ENCODE data around the gene GPR84. TPM values are rescaled to one million over a fixed set of nuclear protein-coding genes. Genes with fewer than 3 reads are reported as not detected.
"Not testable (repeated sequence)": the region's sequence is repeated elsewhere in the genome, so short reads cannot be mapped to it uniquely, and the experiment has no call there.

Gene GPR84
- total RNA-seq, 1 experiment from 2014 or later, result not detected

DNA sequence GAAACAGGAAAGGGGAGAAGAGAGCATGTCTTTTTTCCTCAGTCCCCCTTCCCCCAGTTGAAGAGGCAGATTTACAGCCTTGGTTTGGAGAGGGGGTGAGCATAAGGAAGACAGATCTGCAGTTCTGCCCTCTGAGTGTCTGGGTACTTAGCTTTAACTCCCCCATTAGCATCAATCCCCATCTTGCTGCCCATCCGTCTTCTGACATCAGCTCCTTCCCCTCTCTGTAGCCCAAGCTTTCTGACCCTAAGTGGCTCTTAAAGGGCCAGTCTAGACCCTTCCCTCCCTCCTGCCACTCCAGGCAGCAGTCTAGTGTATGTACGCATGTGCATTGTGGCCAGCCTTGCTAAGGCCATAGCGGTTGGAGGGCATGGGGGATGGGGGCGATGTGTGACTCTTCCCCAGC, 7.3 kb downstream of the GPR84 start:
- no peak for DNase-seq (ENCODE audit: low read depth)

DNA sequence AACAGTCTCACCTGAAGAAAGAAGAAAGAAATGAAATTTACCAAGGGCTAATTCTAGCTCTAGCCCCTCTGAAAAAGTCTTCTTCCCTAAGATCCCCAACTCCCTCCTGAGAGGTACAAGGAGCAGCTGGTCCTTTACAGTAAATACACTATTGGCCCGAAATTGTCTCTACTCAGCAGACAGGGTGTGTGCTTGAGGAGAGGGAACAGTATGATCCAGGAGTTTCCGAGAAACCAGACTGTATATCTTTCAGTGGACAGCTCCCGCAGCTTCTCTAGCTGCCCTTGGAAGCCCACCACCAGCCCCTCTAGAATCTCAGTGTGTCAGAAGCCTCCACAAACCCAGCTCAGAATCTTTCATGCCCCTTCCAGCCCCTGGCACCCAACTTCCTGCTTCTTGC, 8.1 kb downstream of the GPR84 start:
- DNase-seq (ENCODE audit: low read depth), result no peak

DNA sequence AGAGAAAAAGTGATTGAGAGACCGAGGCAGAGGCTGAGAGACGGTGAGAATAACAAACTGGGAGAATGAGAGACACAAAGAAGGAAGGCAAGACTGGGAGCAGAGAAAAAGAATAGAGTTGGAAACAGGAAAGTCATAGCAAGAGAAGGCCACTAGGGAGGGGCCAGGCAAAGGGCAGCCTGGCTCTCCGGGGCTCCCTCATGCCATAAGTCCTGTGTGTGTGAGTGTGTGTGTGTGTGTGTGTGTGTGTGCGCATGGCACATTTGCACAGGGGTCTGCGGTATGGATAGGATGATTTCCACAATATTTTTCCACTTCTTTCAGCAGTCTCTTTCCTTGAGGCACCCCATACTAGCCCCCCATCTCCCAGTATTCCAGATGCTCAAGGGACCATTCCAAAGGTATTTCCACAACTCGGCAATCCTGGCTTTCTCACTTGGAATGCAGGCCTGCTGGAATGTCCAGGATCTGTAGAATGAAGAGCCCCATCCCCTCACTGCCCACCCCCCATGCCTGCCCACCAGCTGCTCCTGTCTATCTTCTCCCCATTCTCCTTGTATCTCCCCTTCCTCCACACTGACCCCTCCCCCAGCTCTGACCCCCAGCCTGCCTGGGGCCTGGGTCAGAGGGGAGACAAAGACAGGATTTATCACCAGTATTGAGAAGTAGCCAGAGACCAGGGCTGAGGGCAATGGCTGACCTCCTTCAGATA, 9.0 kb downstream of the GPR84 start:
- no peak for DNase-seq (ENCODE audit: low read depth)

DNA sequence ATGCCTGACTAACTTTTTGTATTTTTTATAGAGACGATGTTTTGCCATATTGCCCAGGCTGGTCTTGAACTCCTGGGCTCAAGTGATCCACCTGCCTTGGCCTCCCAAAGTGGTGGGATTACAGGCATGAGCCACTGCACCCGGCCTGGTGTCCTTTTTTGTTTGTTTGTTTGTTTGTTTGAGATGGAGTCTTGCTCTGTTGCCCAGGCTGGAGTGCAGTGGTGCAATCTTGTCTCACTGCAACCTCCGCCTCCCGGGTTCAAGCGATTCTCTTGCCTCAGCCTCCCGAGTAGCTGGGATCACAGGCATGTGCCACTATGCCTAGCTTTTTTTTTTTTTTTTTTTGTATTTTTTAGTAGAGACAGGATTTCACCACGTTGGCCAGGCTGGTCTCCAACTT, 10.0 kb downstream of the GPR84 start:
- DNase-seq (ENCODE audit: low read depth), result not testable (repeated sequence)

DNA sequence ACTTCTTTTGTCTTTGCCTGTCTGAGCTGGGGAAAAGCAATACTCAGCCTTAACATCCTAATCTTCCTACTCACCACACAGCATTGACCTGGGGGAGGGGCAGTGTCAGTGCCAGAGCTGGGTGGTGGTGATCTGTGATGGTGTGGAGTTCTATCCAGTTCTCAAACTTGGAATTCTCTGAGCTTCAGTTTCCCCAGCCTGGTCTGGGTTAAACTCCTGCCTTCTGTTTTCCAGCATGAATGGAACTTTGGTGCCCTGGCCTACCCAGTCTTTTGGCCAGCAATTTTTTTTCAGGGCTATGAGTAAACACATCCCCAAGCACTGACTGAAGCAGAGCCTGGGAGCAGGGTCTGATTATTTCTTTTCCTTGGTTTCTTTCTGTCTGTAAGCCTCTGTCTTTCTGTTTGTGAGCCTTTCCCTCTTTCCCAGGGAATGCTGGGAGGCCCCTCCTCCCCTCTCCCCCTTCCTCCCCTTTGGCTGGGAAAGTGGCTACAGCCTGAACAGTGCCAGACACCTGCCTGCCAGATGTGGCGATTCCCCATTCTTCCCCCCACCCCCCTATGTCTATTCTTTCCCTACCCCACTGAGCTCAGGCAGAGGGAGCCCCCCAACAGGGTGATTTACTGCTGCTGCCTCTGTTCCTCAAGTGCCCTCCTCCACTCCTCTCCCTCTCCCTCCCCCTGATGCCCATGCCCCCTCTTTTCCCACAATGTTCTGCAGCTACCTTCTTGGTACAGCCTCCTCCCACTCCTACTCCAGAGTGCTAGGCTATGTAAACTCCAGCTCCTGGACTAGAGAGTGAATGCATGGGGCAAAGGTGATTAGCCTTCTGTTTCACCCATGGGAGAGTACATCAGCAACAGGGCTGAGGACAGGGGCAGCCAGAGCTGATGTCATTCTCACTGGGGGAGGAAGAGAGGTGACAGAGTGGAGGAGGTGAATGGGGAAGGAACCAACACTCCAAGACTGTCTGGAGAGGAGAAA, 11.1 kb downstream of the GPR84 start:
- DNase-seq (ENCODE audit: low read depth), result no peak

DNA sequence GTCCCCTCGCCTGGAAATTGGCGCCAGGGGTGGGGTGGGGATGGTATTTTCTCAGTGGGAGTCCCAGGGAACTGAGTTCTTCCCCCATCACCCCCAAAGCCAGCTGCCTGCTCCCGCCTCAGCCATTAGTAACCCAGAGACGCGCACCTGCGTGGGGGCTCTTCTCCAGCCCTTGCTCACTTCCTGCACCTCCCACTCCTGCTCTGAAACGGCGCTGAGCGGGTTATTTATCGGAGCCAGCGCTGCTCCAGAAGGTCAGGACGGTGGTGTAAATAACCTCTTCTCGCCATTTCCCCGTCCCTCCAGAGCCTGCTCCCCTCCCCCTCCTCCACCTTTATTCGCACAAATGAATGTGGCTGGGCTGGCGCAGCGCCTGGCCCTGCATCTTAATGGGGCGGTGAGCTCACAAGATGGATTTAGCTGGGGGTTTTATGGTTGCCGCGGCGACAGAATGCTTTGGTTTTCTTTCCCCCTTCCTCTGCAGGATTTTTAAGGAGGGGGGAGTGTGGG, 12.2 kb downstream of the GPR84 start:
- DNase-seq (ENCODE audit: low read depth), result no peak

DNA sequence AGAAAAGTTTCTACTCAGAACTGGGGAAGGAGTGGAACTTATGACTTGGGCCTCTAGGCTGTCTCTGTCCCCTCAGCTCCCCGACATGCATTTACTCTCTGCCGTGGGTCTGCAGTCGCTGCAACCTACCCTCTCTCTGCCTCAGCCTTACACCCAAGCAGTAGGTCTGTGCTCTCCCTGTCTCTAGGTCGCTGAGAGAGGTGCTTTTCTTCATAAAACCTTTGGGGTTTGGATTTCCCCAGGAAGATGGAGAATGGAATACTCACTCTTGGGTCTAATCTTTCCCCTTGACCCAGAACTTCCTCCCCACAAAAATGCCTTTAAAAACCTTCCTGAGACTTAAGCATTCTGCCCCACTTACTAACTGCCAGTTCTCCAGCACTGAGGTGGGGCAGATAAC, 12.9 kb downstream of the GPR84 start:
- no peak for DNase-seq (ENCODE audit: low read depth)

DNA sequence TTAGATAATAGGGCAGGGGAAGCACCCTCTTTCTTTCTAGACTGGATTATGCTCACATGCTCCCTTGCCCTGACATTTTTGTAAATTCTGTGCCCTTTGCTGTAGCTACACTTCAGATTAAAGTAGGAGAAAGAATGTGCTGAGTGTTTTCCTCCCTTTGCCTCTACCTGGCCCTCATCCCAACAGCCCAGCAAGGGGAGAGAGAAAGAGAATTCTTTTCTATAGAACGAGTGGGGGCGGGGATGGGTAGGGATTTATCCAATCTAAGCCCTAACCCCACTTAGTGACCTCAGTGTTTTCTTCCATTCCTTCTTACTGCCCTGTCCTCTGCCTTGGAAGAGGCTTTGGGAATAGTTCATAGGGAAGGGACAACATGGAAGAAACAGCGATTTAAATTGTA, 13.5 kb downstream of the GPR84 start:
- DNase-seq (ENCODE audit: low read depth), result no peak

DNA sequence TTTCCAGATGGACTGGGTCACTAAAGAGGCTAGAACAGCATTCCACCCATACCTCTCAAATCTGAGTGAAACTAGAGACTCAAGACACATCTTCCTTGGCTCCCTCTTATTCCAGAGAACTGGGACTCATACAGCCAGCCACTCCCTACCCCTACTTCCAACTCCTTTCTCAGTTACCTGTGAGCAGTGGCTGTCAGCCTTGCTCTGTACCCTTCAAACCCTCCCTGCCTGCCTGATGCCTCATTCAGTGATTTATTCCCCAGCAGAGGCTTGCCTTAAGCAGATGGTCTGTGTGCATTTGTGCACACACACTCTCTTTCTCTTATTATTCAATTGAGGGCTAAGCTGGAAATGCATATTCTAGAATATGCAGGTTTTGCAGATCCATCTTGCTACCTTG, 14.6 kb downstream of the GPR84 start:
- DNase-seq (ENCODE audit: low read depth), result no peak

DNA sequence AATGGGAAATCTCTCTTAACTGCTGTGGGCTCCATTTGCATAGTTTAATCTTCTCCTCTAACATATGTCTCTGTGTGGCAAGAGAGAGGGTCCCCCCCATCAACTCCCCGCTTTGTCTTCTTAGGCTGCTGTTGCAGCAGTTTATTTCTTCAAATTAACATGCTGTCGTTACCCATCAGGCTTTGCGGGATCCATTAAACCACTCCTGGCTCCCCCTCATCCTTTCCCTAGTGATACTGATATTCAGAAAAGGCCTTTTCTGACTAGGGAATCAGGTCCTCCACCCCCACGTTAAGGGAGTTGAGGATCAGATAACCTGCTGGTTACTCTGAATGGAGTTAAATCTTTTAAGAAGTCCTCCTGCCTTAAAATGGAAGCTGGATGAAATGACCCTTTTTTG, 15.2 kb downstream of the GPR84 start:
- no peak for DNase-seq (ENCODE audit: low read depth)

DNA sequence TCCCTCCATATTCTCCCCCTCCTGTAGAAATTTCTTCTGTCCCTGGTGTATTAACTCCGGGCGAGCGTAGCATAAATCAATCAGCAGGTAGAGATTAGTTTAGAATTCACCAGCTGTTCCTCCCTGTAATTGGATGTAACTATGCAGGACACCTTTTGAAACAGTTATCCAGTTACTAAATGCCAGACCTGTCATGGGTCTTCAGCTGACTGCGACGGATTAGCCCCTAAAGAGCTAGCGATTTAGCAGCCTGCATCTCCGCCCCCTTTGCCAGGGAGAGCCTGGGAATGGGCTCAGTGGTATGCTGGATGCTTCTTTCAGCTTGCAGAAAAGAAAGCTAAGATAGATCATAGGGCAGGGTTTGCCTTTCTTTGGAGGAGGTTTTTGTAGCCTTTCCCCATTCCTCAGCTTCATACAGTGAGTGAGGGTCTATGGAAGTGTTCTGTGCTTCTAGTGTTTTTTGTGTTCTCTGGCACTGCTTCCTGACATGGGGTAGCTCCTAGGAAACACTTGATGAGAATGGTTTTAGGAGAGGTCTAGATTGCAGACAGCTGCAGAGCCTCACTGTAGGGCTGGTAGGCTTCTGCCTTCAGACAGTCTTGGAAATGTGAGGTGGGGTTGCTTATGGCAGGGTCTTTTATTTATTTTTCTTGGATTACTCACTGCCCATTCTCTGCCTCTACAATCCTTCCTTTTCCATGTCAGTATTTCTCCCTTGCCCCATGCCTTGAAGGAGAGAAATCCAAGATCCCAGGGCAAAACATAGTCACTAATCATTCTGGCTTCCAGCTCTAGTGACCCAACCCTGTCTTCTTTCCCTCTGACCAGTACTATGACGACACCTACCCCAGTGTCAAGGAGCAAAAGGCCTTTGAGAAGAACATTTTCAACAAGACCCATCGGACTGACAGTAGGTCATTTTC, 22.6 kb downstream of the GPR84 start:
- DNase-seq (ENCODE audit: low read depth), result no peak

DNA sequence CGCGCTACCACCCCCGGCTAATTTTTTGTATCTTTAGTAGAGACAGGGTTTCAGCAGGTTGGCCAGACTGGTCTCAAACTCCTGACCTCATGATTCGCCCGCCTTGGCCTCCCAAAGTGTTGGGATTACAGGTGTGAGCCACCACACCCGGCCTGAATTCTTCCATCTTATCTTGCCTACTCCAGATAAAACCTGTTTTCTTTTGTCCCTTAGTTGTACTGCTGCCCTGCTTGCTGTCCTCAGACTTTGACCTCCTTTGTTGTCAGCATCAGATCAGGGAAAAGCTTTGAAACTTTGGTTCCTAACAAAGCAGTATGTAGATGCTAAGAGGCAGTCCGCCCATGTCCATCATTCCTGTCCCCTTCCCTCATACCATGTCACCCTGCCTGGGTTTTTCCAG, 23.4 kb downstream of the GPR84 start:
- DNase-seq (ENCODE audit: low read depth), result no peak

DNA sequence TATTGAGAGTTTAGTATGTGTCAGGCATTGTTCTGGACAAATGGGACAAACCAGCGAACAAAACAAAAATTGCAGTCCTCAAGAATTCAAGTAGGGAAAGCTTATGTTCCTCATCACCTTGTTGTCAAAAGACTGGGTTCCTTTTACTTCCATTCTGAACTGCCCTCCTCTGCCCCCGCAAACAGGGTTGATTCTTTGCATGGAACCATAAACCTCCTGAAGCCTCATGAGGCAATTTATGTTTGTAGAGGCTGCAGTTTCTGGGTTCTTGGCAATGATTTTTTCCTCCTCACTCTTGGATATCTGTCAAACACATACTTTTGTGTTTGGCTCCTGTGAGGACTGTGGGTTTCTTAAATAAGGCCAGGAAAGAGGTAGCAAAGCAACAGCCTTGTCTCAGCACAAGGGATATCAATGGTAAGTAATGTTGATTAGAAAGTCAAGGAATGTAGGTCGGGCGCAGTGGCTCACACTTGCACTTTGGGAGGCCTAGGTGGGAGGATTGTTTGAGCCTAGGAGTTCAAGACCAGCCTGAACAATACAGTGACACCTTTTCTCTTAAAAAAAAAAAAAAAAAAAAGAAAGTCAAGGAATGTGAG, 25.5 kb downstream of the GPR84 start:
- DNase-seq (ENCODE audit: low read depth), result no peak

DNA sequence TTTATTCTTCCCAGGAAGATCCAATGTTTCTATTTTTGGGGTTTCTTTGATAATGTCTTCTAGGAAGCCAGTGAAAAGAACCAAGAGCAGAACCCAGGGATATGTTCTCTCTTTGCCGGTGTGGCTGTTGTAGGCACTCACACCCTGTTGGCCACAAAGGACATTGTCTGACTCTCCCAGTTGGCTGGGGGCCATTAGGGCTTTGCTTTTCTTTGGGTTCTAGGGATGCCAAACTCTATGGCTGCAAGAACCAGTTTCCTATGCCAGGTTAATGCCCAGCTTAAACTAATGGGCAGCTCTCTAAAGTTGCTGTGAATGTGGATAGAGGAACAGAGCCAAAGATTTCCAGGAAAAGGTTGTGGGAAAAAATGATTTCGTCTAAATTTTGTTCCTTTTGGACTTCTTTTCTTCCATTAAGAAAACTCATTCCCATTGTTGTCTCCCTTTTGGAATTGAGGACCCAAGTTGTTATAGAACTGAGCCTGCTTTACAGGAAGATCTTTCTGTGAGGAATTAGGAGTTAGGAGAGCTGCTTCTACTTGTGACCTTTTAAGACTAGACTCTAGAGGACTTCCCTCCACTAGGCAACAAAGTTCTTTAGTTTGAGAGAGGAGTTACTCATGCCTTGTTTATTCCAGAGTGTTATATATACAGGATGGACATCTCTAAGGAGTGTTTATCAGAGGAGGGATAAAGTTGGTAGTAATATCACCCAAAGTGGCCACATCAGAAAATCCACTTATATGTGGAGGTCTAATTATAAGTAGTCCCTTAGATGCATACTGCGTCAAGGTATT, 26.2 kb downstream of the GPR84 start:
- DNase-seq (ENCODE audit: low read depth), result no peak

DNA sequence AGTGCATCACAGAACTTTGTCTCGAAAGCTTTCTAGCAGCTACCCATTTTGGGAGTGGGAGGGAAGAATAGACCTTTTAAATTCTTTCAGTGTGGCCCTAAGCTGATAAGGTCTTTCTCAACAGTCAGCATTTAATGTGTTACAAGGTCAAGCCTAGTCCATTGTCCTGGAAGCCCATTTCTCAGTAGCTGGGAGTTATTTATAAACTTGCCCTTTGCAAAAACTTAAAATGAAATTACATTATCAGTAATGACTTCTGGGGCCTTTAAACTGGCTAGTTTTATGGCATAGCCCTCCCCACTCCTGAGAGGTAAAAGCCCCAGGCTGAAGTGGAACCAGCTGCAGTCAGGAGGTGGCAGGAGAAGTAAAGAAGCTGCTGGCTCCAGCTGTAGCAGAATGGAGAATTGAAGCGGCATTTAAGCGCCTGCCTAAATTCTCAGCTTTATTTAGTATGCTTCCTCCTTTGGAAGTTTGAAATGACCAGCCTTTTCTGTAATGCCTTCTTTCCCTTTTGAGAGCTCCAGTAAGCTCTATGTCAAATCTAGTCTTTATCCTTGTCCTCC, 26.9 kb downstream of the GPR84 start:
- DNase-seq (ENCODE audit: low read depth), result no peak

DNA sequence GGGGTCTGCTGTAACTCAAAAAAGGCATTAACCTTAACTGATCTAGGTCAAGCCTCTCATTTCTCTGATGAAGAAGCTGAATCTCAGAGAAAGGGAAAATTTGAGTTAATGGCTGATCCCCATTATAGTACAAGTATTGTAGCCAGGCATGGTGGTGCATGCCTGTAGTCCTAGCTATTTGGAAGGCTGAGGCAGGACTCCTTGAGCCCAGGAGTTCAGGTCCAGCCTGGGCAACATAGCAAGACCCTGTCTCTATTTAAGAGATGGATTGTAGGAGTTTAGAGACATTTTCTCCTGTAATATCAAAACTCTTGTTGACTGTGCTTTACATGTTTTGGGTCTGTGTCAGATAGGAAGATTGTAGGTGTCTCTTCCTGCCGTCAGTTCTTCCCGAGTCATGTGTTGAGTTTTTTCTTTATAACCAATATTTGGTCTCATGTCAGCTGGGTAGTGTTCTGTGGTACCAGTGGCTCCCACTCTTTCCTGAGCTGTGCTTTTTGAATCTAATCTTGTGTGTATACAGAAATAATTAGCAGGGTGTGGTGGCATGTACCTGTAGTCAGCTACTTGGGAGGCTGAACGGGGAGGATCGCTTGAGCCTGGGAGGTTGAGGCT, 30.8 kb downstream of the GPR84 start:
- no peak for DNase-seq (ENCODE audit: low read depth)

DNA sequence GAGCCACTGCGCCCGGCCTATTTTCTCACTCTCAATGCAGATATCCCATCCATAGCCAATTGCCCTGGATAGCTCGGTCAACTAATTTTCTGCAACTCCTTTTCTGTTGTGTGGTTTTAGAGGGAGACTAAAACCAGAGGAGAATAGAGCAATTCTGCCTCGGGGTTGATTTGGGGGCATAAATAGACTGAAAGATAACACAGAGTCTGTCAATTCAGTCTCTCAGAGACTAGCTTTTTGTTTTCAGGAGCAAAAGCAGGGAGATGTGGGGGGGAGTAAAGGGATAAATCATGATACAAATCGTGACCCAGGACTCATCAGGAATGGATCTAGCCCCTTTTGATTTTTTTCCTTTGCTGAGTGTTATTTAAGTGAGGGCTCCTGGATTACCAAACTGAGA, 32.8 kb downstream of the GPR84 start:
- DNase-seq (ENCODE audit: low read depth), result no peak

DNA sequence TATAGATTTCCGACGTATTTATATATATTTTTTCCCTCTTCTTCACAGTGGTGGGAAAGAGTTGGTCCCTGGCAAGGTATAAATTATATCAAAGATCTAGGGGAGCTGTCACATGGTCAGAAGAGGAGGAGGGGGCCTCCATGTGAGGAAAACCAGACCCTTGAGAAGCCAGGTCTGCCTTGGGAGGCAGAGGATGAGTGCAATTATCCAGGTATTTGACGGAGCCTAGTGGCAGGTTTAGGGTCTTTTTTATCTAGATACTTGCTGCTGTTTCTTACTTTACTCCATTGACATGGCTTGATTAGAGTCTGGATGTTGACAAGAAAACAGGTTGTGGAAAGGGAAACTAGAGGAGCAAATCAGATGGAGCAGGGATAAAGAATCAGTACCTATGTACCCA, 33.8 kb downstream of the GPR84 start:
- no peak for DNase-seq (ENCODE audit: low read depth)

DNA sequence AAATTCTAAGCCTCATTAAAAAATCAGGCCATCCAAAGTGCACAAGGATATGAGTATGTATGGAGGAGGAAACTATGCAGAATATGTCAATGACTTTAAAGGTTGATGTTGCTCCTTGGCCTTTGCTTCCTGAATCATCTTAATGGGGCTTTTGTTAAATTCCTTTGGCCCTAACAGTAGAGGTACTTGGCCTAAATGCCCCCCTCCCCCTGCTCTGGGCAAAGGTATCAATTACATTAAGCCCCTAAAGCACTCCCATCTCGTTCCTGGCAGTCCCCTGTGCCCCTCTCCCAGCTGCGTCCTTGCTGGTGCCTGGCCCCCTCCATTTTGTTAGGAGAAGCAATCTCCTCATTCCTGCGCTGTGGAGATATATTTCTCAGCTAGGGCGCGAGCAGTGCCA, 34.5 kb downstream of the GPR84 start:
- DNase-seq (ENCODE audit: low read depth), result peak; percentile 24
